Purkinje cell (primary cell): ENCODE measurements around the gene DNAJB13. TPM values are rescaled to one million over a fixed set of nuclear protein-coding genes. Genes with fewer than 3 reads are reported as not detected.

ENCODE experiments used
- polyA plus RNA-seq: library from polyadenylated mRNA; unstranded; fragments of >200 nt; fragmentation: Nextera tagmentation; gene quantifications from 2 replicates; pipeline ENCODE4 v1.2.1, GENCODE V29; 2014

Gene DNAJB13, protein sequence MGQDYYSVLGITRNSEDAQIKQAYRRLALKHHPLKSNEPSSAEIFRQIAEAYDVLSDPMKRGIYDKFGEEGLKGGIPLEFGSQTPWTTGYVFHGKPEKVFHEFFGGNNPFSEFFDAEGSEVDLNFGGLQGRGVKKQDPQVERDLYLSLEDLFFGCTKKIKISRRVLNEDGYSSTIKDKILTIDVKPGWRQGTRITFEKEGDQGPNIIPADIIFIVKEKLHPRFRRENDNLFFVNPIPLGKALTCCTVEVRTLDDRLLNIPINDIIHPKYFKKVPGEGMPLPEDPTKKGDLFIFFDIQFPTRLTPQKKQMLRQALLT
- polyA plus RNA-seq = not detected in 2 replicates

GRCh38 chr11:73950869-73951710 lies at the start of gene DNAJB13:
DNAJB13 (plus strand) TSS chr11:73951026; CDS start chr11:73951070, 44 bp downstream.

GRCh38 chr11:73982595-73982989 lies 31.8 kb downstream of the DNAJB13 start, which contains the start of gene UCP2:
UCP2 (minus strand) TSS chr11:73982843; CDS start chr11:73978378, 4,465 bp downstream.

GRCh38 chr11:74008373-74009229 lies 57.8 kb downstream of the DNAJB13 start, which contains the start of gene UCP3:
UCP3 (minus strand) TSS chr11:74009085; CDS start chr11:74007042, 2,043 bp downstream.

Other genes with a start within 250 kb of the DNAJB13 start
- gene RAB6A, start 190.0 kb upstream of the DNAJB13 start, polyA plus RNA-seq = 143 and 177 TPM in 2 replicates
- 129 and 141 TPM in 2 replicates for gene MRPL48, start 163.2 kb upstream of the DNAJB13 start, polyA plus RNA-seq
- gene COA4, start 74.2 kb upstream of the DNAJB13 start, polyA plus RNA-seq = 49.9 and 65.3 TPM in 2 replicates
- gene PAAF1, start 74.0 kb upstream of the DNAJB13 start, polyA plus RNA-seq = 43.5 and 45.9 TPM in 2 replicates
- gene UCP2, start 31.8 kb downstream of the DNAJB13 start, polyA plus RNA-seq = not detected in 2 replicates
- 0.58 TPM in 1 of 2 replicates, not detected in the other for gene UCP3, start 58.1 kb downstream of the DNAJB13 start, polyA plus RNA-seq
- gene C2CD3, start 220.0 kb downstream of the DNAJB13 start, polyA plus RNA-seq = 5.3 and 6.6 TPM in 2 replicates
- 34.9 and 37.9 TPM in 2 replicates for gene PPME1, start 220.3 kb downstream of the DNAJB13 start, polyA plus RNA-seq